CD8-positive, alpha-beta T cell (primary cell): ENCODE data around the gene QRICH2. TPM values are rescaled to one million over a fixed set of nuclear protein-coding genes. Genes with fewer than 3 reads are reported as not detected.

Experiments
- total RNA-seq, 46 experiments: library from RNA in 2 of 46; stranded (reverse) in 2 of 46; gene quantifications; one replicate each; pipeline ENCODE4 v1.2.3 and lab custom pipeline; 2021 to 2026

Gene QRICH2
- total RNA-seq, 2 experiments from 2014 or later, result 1.4 to 2.1 TPM

Other genes with a start within 250 kb of the QRICH2 start
- gene SRP68, start 235.8 kb downstream of the QRICH2 start, total RNA-seq, result 10 to 100 TPM; 93.6 to 99.9 TPM
- gene GALR2, start 233.5 kb downstream of the QRICH2 start, total RNA-seq, result 1 to 10 TPM; 1.7 to 2.4 TPM
- 1 to 10 TPM; 1.2 to 2.0 TPM for gene ZACN, start 229.1 kb downstream of the QRICH2 start, total RNA-seq
- gene EXOC7, start 204.5 kb downstream of the QRICH2 start, total RNA-seq, result 100 to 1,000 TPM in 1 of 2 experiments, 10 to 100 TPM in 1; 97.3 to 101 TPM
- gene FOXJ1, start 167.0 kb downstream of the QRICH2 start, total RNA-seq, result 1 to 10 TPM; 2.2 to 2.7 TPM
- gene RNF157, start 67.8 kb downstream of the QRICH2 start, total RNA-seq, result 10 to 100 TPM; 22.3 to 25.5 TPM
- 100 to 1,000 TPM; 241 to 249 TPM for gene UBALD2, start 42.9 kb downstream of the QRICH2 start, total RNA-seq
- gene PRPSAP1, start 45.6 kb upstream of the QRICH2 start, total RNA-seq, result 10 to 100 TPM; 10.5 to 12.5 TPM
- 1 to 10 TPM; 2.0 to 2.6 TPM for gene SPHK1, start 76.3 kb upstream of the QRICH2 start, total RNA-seq
- gene UBE2O, start 144.9 kb upstream of the QRICH2 start, total RNA-seq, result 10 to 100 TPM; 29.8 to 32.7 TPM
- not detected for gene AANAT, start 159.3 kb upstream of the QRICH2 start, total RNA-seq
- gene RHBDF2, start 193.1 kb upstream of the QRICH2 start, total RNA-seq, result 10 to 100 TPM; 45.4 to 46.2 TPM
- under 1 TPM; 0.47 to 0.57 TPM for gene CYGB, start 229.4 kb upstream of the QRICH2 start, total RNA-seq
- gene PRCD, start 231.8 kb upstream of the QRICH2 start, total RNA-seq, result not detected